ENCODE measurements around the gene MXD1. TPM values are rescaled to one million over a fixed set of nuclear protein-coding genes. Genes with fewer than 3 reads are reported as not detected.

Gene MXD1
- total RNA-seq, 2 donors from 2014 or later = 0.73 to 5.5 TPM

- H3K36me3 ChIP-seq (ENCODE audit: control insufficient read depth, insufficient read depth, low read length) = no peaks in the 10 kb centered on the region
- no peak overlapping the region for H3K9ac ChIP-seq (ENCODE audit: extremely low read depth, low read length, poor library complexity, severe bottlenecking)
- no peak overlapping the region for H3K27ac Mint-ChIP-seq
- no peak overlapping the region for H3K27ac ChIP-seq (ENCODE audit: low read depth, low read length)
- peaks cover 6% of the 10 kb centered on the region for H3K4me1 Mint-ChIP-seq
- H3K4me3 Mint-ChIP-seq = no peak overlapping the region
- no peaks in the 10 kb centered on the region for H3K9me3 ChIP-seq (ENCODE audit: control insufficient read depth, low read length)
- H3K4me1 ChIP-seq (ENCODE audit: control insufficient read depth, insufficient read depth, low read length) = no peaks in the 10 kb centered on the region
- no peak overlapping the region for H3K4me3 ChIP-seq (ENCODE audit: low read length)
- H3K36me3 Mint-ChIP-seq (ENCODE audit: low read depth) = peaks cover under 1% of the 10 kb centered on the region
- no peak for TF ChIP-seq CTCF (conservative IDR thresholded peaks at IDR 0.05)
- 95 to 100% methylated on average over 4 to 7 of the region's 7 CpGs for WGBS, 2 experiments (ENCODE audit: insufficient coverage in 1 of 2, insufficient read length in 1 of 2)
- no peak for DNase-seq
- H3K27me3 Mint-ChIP-seq (ENCODE audit: insufficient read depth) = no peaks in the 10 kb centered on the region
- no peaks in the 10 kb centered on the region for H3K9me3 Mint-ChIP-seq
- H3K27me3 ChIP-seq (ENCODE audit: control insufficient read depth, insufficient read depth, low read length, poor library complexity, severe bottlenecking) = no peaks in the 10 kb centered on the region
These were observed 29.8 kb downstream of the MXD1 start for GRCh38 chr2:69944756-69945155.

GRCh38 chr2:69945441-69945840, 30.5 kb downstream of the MXD1 start:
- H3K27ac ChIP-seq (ENCODE audit: low read depth, low read length) = no peak overlapping the region
- DNase-seq = no peak
- no peak for TF ChIP-seq CTCF (conservative IDR thresholded peaks at IDR 0.05)
- no peaks in the 10 kb centered on the region for H3K27me3 Mint-ChIP-seq (ENCODE audit: insufficient read depth)
- H3K9me3 ChIP-seq (ENCODE audit: control insufficient read depth, low read length) = no peaks in the 10 kb centered on the region
- H3K4me1 Mint-ChIP-seq = peaks cover 6% of the 10 kb centered on the region
- H3K36me3 Mint-ChIP-seq (ENCODE audit: low read depth) = no peaks in the 10 kb centered on the region
- no peak overlapping the region for H3K27ac Mint-ChIP-seq
- H3K4me1 ChIP-seq (ENCODE audit: control insufficient read depth, insufficient read depth, low read length) = no peaks in the 10 kb centered on the region
- no peak overlapping the region for H3K9ac ChIP-seq (ENCODE audit: extremely low read depth, low read length, poor library complexity, severe bottlenecking)
- H3K36me3 ChIP-seq (ENCODE audit: control insufficient read depth, insufficient read depth, low read length) = no peaks in the 10 kb centered on the region
- no peak overlapping the region for H3K4me3 Mint-ChIP-seq
- no peaks in the 10 kb centered on the region for H3K27me3 ChIP-seq (ENCODE audit: control insufficient read depth, insufficient read depth, low read length, poor library complexity, severe bottlenecking)
- WGBS, 2 experiments (ENCODE audit: insufficient coverage in 1 of 2, insufficient read length in 1 of 2) = 88 to 95% methylated on average over 3 to 8 of the region's 8 CpGs
- no peak overlapping the region for H3K4me3 ChIP-seq (ENCODE audit: low read length)
- H3K9me3 Mint-ChIP-seq = no peaks in the 10 kb centered on the region

GRCh38 chr2:69945941-69946340, 31.0 kb downstream of the MXD1 start:
- Histone ChIP-seq H3K36me3 (ENCODE audit: control insufficient read depth, insufficient read depth, low read length) (no peaks in the 10 kb centered on the region), H3K27ac (ENCODE audit: low read depth, low read length) (no peak overlapping the region), H3K4me1 (ENCODE audit: control insufficient read depth, insufficient read depth, low read length) (no peaks in the 10 kb centered on the region), H3K27me3 (ENCODE audit: control insufficient read depth, insufficient read depth, low read length, poor library complexity, severe bottlenecking) (no peaks in the 10 kb centered on the region), H3K9ac (ENCODE audit: extremely low read depth, low read length, poor library complexity, severe bottlenecking) (no peak overlapping the region), H3K9me3 (ENCODE audit: control insufficient read depth, low read length) (no peaks in the 10 kb centered on the region), H3K4me3 (ENCODE audit: low read length) (no peak overlapping the region)
- Mint-ChIP-seq H3K4me1 (peaks cover 6% of the 10 kb centered on the region), H3K9me3 (no peaks in the 10 kb centered on the region), H3K36me3 (ENCODE audit: low read depth) (no peaks in the 10 kb centered on the region), H3K27me3 (ENCODE audit: insufficient read depth) (no peaks in the 10 kb centered on the region), H3K27ac (no peak overlapping the region), H3K4me3 (no peak overlapping the region)
- 86 to 92% methylated on average over 6 to 8 of the region's 8 CpGs for WGBS, 2 experiments (ENCODE audit: insufficient coverage in 1 of 2, insufficient read length in 1 of 2)
- no peak for DNase-seq
- TF ChIP-seq CTCF (conservative IDR thresholded peaks at IDR 0.05) = no peak
